Measurements from ENCODE around the gene TSPO2.

Gene TSPO2

DNA sequence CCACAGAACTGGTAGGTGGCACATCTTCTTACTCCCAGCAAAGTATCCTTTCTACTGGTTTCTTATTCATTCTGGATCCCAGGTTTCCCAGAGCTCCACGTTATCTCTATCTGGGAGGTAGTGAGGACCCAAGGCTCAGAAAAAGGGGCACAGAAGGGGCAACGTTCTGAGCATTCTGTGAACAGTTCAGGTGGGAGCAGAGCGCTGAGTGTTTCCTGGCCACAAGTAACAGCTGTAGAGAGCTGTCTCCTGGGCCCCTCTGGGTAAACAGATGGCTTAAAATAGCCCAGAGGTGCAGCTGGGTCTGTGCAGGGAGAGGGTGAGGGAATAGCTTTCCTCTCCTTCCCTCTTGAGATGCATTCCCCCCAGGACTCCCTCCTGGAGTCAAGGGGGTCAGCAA lies 12.9 kb downstream of the TSPO2 start:
- no peak overlapping the region for H3K4me3 ChIP-seq (ENCODE audit: low read depth, low read length)

DNA sequence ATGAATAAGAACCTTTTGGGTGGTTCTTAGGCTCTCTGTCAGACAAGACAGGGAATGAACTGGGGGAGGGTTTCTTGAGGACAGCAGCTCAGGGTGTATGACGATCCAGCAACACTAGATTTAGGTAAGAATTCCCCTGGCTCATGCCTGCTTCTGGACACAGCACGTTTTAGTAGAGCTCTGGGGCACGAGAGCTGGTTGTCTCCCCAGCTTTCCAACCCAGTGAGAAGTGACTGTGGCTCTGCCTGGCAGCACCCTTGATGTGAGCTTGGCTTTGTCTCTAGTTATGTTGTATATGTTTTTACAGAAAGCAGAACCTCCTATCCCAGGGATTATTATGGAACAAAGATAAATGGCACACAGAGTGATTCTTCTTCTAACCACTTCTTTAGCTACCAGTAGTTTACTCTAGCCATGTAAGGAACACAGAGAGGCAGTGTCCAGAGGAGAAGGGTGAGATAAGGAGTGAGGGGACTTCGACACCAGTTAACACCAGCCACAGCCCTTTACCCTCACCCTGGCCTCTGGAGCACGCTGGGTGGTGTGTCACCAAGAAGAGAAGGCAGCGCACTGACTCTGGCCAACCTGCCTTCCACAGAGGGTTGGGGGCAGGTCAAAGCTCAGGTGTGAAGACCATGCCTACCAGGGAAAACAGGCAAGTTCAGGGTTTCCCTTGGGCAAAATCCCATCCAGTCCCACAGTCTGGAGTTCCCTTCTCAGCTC lies 14.7 kb downstream of the TSPO2 start:
- ChIA-PET POLR2A (interaction anchor here (0.9 kb wide), 1 partner anchor 22 kb away, joined by 3 read pairs; no protein-coding TSS in a partner anchor), CTCF (interaction anchor here (1.7 to 10.1 kb wide), 4 partner anchors 12 to 29 kb away, joined by 7 to 90 read pairs (median 21); partner anchors contain the start of genes TSPO2 and UNC5CL)
- H3K4me3 ChIP-seq (ENCODE audit: low read depth, low read length): no peak overlapping the region
- DNase-seq (ENCODE audit: low read depth, low spot score): no peak
- TF ChIP-seq, protein P1, sequence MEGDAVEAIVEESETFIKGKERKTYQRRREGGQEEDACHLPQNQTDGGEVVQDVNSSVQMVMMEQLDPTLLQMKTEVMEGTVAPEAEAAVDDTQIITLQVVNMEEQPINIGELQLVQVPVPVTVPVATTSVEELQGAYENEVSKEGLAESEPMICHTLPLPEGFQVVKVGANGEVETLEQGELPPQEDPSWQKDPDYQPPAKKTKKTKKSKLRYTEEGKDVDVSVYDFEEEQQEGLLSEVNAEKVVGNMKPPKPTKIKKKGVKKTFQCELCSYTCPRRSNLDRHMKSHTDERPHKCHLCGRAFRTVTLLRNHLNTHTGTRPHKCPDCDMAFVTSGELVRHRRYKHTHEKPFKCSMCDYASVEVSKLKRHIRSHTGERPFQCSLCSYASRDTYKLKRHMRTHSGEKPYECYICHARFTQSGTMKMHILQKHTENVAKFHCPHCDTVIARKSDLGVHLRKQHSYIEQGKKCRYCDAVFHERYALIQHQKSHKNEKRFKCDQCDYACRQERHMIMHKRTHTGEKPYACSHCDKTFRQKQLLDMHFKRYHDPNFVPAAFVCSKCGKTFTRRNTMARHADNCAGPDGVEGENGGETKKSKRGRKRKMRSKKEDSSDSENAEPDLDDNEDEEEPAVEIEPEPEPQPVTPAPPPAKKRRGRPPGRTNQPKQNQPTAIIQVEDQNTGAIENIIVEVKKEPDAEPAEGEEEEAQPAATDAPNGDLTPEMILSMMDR (IDR thresholded peaks at IDR 0.05; ENCODE audit: insufficient read depth, low read length, missing control alignments): no peak

More for the DNA sequence above, 12.9 kb downstream of the TSPO2 start:
- no peak for DNase-seq (ENCODE audit: low read depth, low spot score)
- POLR2A ChIA-PET: interaction anchor here (1.3 kb wide), 1 partner anchor 18 kb away, joined by 3 read pairs; the partner anchor contains the start of gene NFYA
- TF ChIP-seq, protein P1 (IDR thresholded peaks at IDR 0.05; ENCODE audit: insufficient read depth, low read length, missing control alignments): no peak
- CTCF ChIA-PET: interaction anchor here (1.0 to 10.1 kb wide), 5 partner anchors 14 to 161 kb away, joined by 4 to 90 read pairs (median 21); partner anchors contain the start of gene UNC5CL

DNA sequence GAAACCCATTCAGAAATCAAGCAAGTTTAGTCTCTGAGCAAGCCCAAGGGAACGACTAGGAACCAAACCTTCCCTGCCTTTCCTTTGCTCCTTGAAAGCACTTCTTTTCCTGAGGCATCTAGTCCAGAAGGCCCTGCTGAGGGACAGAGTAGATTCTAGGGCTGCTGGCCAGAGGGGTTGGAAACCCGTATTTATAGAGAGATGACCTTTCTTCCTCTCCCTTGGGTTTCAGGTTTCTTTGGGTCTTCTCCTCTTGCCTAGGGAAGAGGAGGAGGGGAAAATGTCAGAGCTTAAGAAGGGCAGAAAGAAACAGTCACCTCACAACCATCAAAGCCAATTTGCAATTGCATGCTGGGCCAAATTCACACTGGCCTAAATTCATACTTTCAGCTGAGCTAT lies 16.5 kb downstream of the TSPO2 start:
- TF ChIP-seq, protein P1 (IDR thresholded peaks at IDR 0.05; ENCODE audit: insufficient read depth, low read length, missing control alignments): no peak
- no peak for DNase-seq (ENCODE audit: low read depth, low spot score)
- ChIA-PET CTCF (interaction anchor here (0.7 to 4.0 kb wide), 5 partner anchors 10 to 32 kb away, joined by 3 to 37 read pairs (median 5); no protein-coding TSS in a partner anchor), POLR2A (no interaction called here)
- H3K4me3 ChIP-seq (ENCODE audit: low read depth, low read length): no peak overlapping the region

DNA sequence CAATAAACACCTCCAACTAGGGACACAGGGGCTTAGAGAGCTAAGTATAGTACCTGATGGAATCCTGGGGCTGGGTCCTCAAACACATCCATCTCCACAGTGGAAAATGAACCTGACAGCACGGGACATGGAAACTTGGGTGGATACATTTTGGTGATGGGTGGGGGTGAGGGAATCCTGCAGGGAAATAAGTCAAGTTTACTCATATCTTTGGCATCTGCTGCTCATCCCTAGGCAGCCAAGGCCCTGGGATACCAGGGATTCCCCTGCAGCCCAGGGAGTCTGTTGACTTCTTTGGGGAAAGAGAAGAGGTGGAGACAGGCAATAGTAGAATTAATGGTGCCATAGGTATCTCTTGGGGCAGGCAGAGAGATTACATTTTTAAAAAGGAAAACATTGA lies 17.3 kb downstream of the TSPO2 start:
- no peak for DNase-seq (ENCODE audit: low read depth, low spot score)
- TF ChIP-seq, protein P1 (IDR thresholded peaks at IDR 0.05; ENCODE audit: insufficient read depth, low read length, missing control alignments): no peak
- H3K4me3 ChIP-seq (ENCODE audit: low read depth, low read length): no peak overlapping the region
- ChIA-PET CTCF (interaction anchor here (1.4 to 4.0 kb wide), 4 partner anchors 10 to 33 kb away, joined by 3 to 37 read pairs (median 6); no protein-coding TSS in a partner anchor), POLR2A (no interaction called here)

DNA sequence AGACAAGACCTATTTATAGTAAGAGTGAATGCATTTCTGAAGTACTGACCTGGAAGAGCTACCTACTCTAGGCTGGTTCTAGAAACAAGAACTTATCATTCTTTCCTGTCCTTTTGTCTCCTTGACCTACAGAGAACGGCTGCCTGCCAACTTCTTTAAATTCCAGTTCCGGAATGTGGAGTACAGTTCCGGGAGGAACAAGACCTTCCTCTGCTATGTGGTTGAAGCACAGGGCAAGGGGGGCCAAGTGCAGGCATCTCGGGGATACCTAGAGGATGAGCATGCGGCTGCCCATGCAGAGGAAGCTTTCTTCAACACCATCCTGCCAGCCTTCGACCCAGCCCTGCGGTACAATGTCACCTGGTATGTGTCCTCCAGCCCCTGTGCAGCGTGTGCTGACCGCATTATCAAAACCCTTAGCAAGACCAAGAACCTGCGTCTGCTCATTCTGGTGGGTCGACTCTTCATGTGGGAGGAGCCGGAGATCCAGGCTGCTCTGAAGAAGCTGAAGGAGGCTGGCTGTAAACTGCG lies 19.0 kb downstream of the TSPO2 start:
- DNase-seq (ENCODE audit: low read depth, low spot score): no peak
- POLR2A ChIA-PET: no interaction called here
- CTCF ChIA-PET: interaction anchor here (0.8 to 4.0 kb wide), 6 partner anchors 8 to 165 kb away, joined by 3 to 37 read pairs (median 6); partner anchors contain the start of gene UNC5CL

More for the DNA sequence above, 19.0 kb downstream of the TSPO2 start:
- no peak overlapping the region for H3K4me3 ChIP-seq (ENCODE audit: low read depth, low read length)
- TF ChIP-seq, protein P1 (IDR thresholded peaks at IDR 0.05; ENCODE audit: insufficient read depth, low read length, missing control alignments): no peak
